GM12891 (cell line): ENCODE results near the gene PRXL2B.

Experiments
- PAX5 ChIP-seq: IDR thresholded peaks from 2 replicates; pipeline ENCODE4 v1.6.1; 2011; ENCODE audit warnings: low read length, moderate library complexity, mild to moderate bottlenecking; ENCODE audit not compliant: insufficient read depth, severe bottlenecking
- POLR2A ChIP-seq: IDR thresholded peaks from 2 replicates; pipeline ENCODE4 v1.6.1; 2011; ENCODE audit warnings: low read depth, low read length, control low read depth
- POLR2AphosphoS5 ChIP-seq: IDR thresholded peaks from 2 replicates; pipeline ENCODE4 v1.6.1; 2011; ENCODE audit warnings: low read depth, low read length, control low read depth
- SPI1 ChIP-seq: IDR thresholded peaks from 2 replicates; pipeline ENCODE4 v1.6.1; 2011; ENCODE audit warnings: low read depth, low read length, control low read depth
- TAF1 ChIP-seq: IDR thresholded peaks from 2 replicates; pipeline ENCODE4 v1.6.1; 2011; ENCODE audit warnings: low read depth, low read length, control low read depth

DNA sequence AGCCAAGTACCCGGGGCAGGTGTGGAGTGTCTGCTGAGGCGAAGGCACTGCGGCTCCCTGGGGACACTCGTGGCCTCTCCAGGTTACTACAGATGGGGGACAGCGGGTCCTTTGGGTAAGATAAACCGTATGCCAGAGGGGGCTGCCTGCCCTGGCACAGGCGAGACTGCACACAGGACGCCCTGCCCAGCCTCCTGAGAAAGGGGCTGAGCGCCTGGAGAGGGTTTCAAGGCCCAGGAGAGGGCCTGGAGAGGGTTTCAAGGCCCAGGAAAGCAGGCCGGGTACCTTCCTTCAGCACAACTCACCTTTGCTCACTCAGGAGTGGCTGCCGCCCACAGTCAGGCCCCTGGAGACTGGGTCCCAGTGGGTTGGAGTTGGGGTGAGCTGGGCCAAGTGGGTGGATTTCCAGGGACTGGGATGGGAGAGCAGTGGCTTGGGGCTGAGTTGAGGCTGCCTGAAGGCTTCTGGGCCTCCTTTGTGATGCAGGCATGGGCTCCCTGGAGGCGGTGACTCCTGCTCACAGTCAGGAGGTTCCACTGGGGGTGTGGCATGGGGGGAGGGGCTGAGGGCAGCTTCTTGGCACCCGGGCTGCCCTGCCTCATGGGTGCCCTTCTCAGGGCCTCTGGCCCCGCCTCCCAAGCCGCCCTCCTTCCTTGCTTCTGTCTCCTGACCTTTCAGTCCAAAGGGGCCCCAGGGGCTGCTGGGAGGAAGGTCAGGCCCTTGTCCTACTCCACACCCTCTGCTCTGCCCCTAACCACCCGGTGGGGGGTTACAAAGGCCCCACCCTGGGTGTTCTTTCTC lies 46.2 kb downstream of the PRXL2B start, which contains the start of gene MMEL1:
- no peak for TF ChIP-seq POLR2A
- TF ChIP-seq PAX5, result no peak
- no peak for TF ChIP-seq TAF1
- no peak for TF ChIP-seq SPI1
- no peak for TF ChIP-seq POLR2AphosphoS5
